HepG2 (cell line): ENCODE results near the gene ZNF281.

Source experiments
- CTCF ChIP-seq: sonication (generic); formaldehyde crosslinking; IDR thresholded peaks from 2 replicates; pipeline ENCODE4 v1.5.0; 2020; ENCODE audit warnings: mild to moderate bottlenecking, missing genetic modification reagents, moderate library complexity
- POLR2A ChIP-seq, 2 experiments: IDR thresholded peaks; 2 replicates each; pipeline ENCODE4 v1.6.1; 2011; ENCODE audit warnings: low read depth in 2 of 2, low read length in 2 of 2, mild to moderate bottlenecking in 1 of 2, moderate library complexity in 1 of 2; ENCODE audit not compliant: insufficient read depth in 1 of 2
- POLR2AphosphoS2 ChIP-seq: IDR thresholded peaks from 2 replicates; pipeline ENCODE4 v1.6.1; 2011; ENCODE audit warnings: low read depth, low read length, improper control_type of control experiment
- ZBTB44 ChIP-seq: sonication (generic); formaldehyde crosslinking; IDR thresholded peaks from 2 replicates; pipeline ENCODE4 v1.4.0; 2020; ENCODE audit warnings: missing genetic modification reagents
- ZNF510 ChIP-seq: sonication (generic); formaldehyde crosslinking; IDR thresholded peaks from 2 replicates; pipeline ENCODE4 v1.4.0; 2020; ENCODE audit warnings: low read depth, mild to moderate bottlenecking, missing genetic modification reagents
- TF ChIP-seq, protein P1 (sequence below): sonication (generic); formaldehyde crosslinking; IDR thresholded peaks from 2 replicates; pipeline ENCODE4 v1.4.0; 2020; ENCODE audit warnings: missing genetic modification reagents

DNA sequence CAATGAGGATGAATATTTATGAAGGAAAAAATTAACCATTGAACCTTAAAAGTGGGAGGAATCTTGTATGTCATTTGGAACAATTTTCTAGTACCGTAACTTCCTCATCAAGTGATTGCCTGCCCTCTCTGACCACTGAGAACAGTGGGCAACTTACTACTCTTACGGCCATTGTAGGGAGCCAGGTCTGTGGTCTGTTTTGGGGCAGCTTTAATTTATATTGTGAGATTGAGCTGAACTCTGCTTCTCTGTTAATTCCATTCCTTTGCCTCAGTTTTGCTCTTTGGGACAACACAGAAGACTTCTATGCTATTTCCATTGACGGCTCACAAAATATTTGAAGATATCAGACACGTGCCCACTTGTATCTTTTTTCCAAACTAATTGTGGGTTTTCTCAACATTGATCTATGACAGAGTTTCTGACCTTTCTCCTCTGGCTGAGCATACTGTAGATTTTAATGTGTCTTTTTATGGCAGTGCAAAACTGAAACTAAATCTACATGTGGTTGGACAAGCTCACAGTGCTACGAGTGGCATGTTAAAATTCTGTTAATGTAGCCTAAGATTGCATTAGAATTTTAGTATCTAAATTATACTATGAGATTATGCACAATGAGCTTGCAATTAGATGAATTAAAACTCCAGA lies 27.8 kb upstream of the ZNF281 start:
- TF ChIP-seq, protein P1, sequence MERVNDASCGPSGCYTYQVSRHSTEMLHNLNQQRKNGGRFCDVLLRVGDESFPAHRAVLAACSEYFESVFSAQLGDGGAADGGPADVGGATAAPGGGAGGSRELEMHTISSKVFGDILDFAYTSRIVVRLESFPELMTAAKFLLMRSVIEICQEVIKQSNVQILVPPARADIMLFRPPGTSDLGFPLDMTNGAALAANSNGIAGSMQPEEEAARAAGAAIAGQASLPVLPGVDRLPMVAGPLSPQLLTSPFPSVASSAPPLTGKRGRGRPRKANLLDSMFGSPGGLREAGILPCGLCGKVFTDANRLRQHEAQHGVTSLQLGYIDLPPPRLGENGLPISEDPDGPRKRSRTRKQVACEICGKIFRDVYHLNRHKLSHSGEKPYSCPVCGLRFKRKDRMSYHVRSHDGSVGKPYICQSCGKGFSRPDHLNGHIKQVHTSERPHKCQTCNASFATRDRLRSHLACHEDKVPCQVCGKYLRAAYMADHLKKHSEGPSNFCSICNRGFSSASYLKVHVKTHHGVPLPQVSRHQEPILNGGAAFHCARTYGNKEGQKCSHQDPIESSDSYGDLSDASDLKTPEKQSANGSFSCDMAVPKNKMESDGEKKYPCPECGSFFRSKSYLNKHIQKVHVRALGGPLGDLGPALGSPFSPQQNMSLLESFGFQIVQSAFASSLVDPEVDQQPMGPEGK = no peak
- no peak for TF ChIP-seq POLR2A (IDR thresholded peaks at IDR 0.05; ENCODE audit: insufficient read depth in 1 of 2, low read depth in 2 of 2, low read length in 2 of 2)
- no peak for TF ChIP-seq POLR2AphosphoS2
- no peak for TF ChIP-seq ZNF510 (CRISPR knock-in tag)
- TF ChIP-seq ZBTB44 = no peak
- no peak for TF ChIP-seq CTCF (CRISPR knock-in tag)
